Stimulated activated CD8-positive, alpha-beta memory T cell treated with anti-CD3 and anti-CD28 coated beads, Interleukin-4, amount 100 ng/mL, for 48 hours (primary cell): Measurements from ENCODE around the gene SEPTIN8.

ENCODE experiments used
- DNase-seq: peaks from one replicate; pipeline ENCODE4 v3.0.0-alpha.2; 2020

The SEPTIN8 gene

DNA sequence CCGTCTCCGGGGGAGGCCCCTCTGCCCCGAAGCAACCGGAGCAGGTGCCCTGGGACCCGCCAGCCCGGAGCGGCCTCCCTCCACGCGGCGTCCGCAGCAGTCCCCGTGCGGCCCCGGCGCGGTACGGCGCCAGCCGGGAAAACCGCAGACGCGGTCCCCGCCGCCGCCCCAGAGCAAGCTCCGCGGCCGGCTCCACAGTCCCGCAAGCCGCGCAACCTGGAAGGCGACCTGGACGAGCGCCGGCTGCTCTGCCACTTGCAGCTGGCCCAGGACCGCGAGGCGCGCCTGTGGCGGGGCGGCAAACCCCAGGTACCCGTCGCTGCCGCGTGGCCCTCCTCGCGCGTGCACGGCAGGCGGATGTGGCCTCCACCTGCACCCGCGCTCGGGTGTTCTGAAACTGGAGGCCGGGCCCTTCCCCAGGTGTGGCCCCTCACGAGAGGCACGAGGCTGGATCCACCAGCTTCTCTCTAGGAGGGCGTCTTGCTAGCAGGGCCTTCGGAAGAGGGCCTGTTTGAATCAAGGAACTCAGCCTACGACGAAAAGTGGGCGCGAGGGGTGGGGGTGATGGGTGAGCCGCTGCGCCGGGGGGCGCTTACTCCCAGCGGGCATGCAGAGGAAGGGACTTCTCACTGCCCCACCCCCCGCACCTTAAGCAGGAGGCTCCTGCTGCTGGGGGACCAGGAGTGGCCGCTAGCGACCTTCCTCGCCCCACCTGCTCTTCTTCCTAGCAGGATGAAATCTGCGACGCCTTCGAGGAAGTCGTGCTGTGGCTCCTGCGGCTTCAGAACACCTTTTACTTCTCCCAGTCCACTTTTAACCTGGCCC lies 29.2 kb downstream of the SEPTIN8 start:
- DNase-seq = peak; percentile 44

DNA sequence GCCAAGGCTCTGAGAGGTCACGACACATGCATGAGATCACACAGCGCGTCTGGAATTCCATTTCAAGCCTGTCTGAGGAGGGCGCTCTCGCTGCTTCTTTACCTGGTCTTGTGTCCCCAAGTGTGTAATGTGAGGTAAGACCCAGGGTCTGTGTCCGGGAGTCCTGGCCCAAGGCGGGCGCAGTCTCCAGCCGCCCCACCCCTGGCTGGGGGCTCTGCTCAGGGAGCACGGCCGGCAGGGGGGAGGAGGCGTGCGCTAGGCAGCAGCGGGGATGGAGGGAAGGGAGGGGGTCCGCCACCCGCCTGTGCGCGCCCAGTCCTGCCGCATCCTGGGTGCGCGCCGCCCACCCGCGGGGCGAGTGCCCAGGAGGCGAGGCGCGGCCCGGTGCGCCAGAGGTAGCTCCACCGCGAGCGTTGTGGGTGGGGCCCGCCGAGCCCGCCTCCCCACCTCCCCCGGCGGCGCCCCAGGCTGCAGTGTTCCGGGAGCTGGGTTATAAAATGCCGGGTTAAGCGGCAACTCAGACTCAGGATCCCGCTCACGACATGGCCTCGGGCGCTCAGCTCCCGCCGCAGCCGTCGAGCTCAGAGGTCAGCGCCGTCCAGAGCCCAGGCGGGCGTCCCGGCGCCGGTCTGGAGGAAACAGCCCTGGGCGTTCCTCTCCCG lies 30.0 kb downstream of the SEPTIN8 start, which contains the start of gene CCNI2:
Gene CCNI2, plus strand, starts transcription at position 473 of the 662 bp plus-strand sequence. Its CDS starts 70 bp downstream, at position 543.
- peak; percentile 67 for DNase-seq

DNA sequence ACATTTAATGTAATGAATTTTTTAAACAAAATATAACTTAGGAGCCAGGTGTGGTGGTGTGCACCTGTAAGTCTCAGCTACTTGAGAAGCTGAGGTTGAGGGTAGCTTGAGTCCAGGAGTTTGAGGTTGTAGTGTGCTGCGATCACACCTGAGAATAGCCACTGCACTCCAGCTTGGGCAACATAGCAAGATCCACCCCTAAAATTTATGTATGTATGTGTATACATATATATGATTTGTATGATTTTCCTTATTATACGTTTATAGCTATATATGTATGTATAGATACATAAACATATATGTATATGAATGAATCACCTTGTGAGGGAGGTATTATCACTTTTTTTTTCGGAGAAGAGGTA lies 30.5 kb downstream of the SEPTIN8 start:
- DNase-seq = no peak

DNA sequence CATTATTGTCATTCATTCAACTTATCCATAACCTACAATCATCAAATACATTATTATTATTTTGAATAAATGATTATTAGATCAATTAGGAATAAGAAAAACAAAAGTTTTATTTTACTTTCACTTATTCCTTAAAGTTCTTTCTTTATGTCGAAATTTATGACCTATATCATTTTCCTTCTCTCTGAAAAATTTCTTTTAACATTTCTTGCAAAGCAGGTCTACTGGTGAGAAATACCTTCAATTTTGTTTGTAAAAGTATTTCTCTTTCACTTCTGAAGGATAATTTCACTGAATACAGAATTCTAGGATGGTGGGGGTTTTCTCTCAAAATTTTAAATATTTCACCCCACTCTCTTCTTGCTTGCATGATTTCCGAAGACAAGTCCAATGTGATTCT lies 32.4 kb downstream of the SEPTIN8 start:
- DNase-seq = no peak

DNA sequence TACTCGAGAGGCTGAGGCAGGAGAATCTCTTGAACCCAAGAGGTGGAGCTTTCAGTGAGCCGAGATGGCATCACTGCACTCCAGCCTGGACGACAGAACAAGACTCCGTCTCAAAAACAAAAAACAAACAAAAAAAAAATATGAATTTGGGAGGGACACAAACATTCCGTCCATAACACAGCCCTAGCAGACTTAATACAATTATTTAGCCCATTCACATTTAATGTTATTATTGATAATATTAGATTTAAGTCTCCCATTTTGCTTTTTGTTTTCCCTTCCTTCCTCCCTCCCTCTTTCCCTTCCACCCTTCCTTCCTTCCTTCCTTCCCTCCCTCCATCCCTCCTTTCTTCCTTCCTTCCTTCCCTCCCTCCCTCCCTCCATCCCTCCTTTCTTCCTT lies 34.4 kb downstream of the SEPTIN8 start:
- no peak for DNase-seq

DNA sequence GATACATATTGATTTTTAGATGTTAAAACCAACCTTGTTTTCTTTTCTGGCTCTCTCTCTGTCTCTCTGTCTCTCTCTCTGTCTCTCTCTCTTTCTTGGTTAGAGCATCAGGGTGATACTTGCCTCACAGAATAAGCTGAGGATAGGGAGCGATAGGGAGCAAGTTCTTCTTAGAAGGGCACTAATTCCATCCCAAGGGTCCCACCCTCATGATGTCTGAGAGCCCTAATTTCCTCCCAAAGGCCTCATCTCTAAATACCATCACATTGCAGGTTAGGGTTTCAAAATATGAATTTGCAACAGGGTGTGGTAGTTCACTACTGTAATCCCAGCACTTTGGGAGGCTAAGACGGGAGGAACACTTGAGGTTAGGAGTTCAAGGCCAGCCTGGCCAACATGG lies 34.9 kb downstream of the SEPTIN8 start:
- DNase-seq = no peak

DNA sequence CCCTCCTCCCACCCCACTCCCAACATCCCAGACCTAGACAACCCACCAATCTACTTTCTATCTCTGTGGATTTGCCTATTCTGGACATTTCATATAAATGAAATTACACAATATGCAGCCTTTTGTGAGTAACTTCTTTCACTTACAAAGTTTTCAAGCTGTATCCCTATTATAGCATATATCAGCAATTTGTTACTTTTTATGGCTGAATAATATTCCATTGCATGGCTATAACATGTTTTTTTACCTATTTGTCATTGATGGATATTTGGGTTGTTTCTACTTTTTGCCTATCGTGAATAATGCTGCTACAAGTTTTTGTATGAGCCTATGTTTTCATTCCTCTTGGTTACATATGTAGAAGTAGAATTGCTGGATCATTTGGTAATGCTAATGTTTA lies 37.8 kb downstream of the SEPTIN8 start:
- no peak for DNase-seq

DNA sequence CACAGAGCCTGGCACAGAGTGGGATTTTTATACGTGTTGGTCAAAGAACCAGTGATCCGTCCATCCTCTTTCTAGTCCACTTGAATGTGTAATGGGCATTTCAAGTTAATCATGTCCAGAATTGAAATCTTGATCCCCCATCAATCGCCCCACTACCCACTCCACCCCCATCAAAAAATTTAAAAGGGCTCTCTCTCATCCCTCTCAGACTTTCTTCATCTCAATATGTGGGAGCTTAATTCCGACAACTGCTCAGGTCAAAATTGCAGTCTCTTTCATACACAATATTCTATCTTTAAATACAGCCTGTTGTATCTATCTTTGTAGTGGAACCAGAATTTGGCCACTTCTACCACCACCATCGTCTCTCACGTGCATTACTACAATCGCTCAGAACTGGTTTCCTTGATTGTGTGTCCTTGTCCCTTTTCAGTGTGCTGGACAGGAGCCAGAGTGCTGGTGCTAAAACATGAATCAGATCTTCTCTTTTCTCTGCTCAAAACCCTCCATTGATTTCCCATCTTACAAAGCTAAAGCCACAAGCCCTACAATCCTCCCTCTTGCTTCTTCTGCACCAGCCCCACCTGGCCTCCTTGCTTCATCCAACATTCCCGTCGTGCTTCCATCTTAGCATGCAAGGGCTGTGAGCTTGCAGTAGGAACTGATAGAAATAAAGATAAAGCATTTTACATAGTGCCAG lies 38.9 kb downstream of the SEPTIN8 start:
- no peak for DNase-seq

DNA sequence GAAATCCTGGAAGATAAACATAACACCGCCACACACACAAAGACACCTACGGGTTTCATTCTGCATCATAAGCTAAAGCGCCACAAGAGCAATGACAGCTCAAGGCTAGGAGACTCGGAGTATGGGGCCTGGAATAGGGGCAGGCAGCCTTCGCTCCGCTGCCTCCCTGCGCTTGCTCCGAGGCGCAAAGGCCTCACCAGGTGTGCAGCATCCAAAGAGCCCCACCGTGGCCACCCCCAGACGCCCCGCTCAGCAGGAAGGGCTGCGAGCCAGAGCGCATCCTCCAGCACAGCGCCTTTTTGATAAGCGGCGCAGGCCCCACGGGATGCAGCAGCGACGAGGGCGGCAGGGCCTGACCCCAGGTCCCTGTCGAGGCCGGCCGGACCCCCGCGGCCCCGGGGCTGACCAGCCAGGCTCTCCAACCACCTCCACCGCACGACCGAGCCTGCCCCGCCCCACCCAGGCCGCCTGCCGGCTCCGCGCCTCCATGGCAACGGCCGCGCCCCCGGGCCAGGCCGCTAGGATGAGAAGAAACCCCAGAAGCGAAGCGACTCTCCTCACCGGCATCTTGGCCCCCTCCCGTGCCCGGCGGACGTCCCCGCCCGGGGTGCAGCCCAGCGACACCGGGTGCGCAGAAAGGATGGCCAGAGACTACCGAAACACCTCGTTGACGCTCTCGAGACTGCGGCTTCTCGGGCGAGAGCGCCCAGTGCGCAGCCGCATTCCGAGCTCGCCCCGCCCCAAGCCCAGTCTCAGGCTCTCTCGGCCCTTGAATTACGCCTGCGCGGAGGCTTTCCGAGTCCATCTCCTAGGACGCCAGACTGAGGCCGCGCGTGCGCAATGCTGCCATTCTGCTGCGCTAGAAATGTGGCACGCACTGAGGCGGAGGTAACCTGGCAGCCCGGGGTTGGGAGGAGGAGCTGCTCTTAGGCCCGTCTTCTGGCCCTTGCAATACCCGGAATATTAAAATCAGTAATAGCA lies 39.9 kb downstream of the SEPTIN8 start, which contains the start of gene KIF3A:
Gene KIF3A, minus strand, starts transcription at position 694 of the 981 bp plus-strand sequence. Its CDS starts 127 bp downstream, at position 567.
- peak; percentile 99 for DNase-seq

DNA sequence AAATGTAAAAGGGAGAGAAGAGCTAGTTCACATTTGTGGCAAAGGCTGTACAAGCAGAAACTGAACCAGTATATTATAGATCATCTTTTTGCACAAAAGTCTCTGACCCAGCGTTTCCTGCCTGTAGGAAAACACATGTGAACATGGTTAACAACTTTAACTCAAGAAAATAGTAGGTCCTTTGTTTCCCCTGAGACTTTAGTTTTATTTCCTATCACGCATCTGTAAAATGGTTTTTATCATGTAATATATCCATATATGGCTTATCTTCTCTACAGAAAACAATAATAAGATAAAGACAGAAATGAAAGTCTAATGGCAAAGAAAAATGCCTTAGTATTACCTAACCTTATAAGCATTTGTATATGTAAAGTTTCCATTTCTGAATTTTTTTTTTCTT lies 42.4 kb downstream of the SEPTIN8 start:
- no peak for DNase-seq

DNA sequence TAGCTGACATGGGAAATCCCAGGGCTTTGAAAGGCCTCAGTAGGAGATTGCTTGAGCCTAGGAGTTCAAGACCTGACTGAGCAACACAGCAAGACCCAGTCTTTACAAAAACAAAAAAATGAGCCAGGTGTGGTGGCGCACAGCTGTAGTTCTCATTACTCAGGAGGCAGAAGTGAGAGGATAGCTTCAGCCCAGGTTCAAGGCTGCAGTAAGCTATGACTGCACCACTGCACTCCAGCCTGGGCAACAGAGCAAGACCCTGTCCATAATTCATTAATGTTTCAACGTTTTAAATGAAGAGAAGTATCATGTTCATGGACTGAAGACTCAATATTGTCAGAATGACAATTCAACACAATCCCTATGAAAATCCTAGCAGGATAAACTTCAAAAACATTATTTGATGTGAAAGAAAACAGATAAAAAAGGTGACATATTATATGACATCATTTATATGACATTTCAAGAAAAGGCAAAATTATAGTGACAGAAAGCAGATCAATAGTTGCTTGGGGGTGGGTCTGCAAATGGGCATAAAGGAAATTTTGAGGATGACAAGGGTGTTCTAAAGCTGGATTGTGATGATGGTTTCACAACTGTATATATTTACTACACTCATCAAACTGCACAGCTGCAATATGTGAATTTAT lies 43.4 kb downstream of the SEPTIN8 start:
- DNase-seq = no peak

DNA sequence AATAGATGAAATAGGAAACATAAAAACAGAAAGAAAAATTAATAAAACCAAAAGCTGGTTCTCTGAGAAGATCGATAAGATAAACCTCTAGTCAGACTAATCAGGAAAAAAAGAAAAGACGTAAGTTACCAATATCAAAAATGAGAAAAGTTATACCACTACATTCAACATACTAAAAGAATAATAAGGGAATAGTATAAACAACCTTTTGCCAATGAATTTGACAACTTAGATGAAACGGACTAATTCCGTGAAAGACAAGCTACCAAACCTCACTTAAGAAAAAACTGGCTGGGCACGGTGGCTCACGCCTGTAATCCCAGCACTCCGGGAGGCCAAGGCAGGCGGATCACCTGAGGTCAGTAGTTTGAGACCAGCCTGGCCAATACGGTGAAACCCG lies 47.1 kb downstream of the SEPTIN8 start:
- no peak for DNase-seq

DNA sequence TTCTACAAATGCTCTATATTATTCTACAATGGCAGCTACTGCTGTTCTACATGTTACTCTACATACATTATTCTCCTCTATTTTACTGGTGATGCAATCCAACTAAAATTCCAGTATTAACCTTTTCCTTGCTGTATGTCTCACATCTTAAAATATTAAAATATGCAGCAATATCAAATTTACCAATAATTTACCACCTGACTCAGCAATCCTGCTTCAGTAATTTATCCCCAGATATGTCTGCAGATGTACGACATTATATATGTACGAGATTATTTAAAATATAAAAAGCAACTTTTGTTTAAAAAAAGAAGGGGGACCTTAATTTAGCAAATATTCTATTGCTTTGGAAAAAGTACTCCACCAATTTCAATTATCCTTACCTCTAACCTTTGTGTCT lies 51.3 kb downstream of the SEPTIN8 start:
- DNase-seq = no peak

DNA sequence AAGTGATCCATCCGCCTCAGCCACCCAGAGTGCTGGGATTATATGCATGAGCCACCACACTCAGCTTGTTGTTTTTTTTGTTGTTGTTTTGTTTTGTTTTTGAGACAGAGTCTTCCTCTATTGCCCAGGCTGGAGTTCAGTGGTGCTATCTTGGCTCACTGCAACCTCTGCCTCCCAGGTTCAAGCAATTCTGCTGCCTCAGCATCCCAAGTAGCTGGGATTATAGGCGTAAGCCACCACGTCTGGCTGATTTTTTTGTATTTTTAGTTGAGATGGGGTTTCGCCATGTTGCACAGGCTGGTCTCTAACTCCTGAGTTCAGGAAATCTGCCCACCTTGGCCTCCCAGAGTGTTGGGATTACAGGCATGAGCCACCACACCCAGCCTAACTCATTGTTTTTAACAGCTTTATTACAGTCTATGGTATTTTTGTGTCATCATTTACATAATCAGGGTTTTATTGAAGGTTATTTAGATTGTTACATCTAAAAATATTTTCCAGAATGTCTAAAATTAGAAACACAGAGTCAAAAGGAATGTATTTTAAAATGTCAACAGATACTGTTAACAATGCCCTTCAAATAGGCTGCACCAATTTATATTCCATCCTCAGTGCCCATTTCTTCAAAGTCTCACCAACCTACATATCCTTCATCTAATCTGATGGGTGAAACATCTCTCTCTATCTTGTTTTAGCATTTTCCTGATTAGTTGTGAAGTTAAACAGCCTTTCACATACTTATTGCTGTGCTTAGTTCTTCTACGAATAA lies 58.3 kb downstream of the SEPTIN8 start:
- no peak for DNase-seq

DNA sequence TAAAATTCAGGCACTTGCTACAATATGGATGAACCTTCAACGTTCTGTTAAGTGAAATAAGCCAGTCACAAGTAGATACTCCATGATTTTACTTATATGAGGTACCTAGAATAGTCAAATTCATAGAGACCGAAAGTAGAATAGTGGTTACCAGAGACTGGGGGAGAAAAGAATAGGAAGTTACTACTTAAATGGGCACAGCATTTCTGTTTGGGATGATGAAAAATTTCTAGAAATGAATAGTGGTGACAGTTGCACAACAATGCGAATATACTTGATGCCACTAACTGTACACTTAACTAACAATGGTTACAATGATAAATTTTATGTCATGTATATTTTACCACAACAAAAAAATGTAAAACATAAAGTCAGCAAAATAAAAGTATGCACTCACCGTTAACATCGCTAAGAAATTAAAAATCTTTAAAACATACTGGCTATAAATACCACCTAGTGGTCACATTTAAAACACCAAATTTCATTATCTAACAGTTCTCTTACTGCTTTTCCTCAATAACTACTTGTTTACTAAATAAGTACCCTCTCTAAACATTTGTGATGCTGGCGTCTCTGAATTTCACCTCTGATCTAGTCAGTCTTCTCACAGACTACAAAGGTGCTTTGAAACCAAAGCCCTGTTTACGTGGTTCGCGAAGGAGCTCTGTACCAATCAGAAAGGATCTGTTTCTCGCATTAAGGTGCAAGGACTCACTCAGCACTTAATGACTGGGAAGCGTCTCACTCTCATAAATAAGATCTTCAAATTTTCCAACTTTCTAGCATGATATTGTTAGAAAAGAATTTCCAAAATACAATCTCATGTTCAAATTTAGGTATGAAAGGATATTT lies 62.4 kb downstream of the SEPTIN8 start:
- DNase-seq = no peak

DNA sequence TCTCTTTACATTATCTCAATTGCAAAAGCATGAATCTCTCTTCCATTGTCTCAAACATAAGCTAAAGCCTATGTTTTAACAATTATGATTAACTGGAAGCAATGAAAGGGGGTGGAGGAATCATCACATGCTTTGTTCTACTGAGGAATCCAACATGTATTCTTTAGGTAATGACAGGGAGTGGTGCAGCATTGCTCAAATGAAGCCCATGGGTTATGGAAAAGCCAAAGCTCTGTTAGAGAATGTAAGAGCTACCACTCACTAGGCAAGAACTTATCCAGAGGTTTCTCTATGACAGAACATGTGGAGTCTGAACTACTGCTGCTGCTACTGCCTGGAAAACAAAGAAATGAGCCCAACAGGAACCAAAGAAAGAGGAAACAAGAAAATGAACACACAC lies 68.4 kb downstream of the SEPTIN8 start:
- no peak for DNase-seq

DNA sequence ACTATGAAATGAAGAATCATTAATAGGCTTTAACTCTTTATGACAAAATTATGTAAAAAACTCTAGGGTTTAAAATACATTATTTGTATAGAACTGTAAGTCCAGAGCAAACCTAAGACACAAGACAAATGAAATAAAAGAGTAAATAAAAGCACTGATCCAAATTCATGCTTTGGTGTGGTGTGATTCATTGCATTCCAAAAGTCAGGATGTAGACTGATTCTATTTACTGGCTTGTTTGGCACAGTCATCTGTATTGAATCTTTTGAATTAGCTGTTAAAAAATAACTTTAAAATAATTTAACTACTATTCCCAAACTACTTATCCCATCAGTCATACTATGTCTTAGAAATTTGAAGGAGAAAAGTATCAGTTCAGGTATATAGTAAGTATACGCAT lies 72.2 kb downstream of the SEPTIN8 start:
- no peak for DNase-seq
